Measurements from ENCODE around the gene GRM7.

Gene GRM7

DNA sequence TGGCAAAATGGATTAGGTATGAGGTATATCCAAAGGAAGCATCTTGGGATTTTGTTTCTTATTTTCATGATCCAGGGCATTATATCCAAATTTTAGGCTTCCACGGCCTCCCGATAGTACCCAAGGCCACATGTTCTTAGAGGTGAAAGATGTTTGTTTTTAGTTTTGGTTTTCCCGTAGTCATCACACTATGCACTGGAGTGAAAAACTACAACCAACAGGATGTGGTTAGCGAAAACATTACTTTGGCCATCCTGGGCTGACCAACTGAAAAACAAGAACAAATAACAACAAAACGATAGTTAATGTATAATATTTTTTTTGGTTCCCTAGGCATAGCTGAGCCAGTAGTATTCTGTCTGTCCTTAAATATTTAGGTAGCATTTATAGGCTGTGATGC is 749.7 kb downstream of the GRM7 start:
- Histone ChIP-seq H3K4me3 (replicated peaks; ENCODE audit: insufficient read depth, low read length) (no peak overlapping the region), H3K27ac (replicated peaks) (no peak overlapping the region), H3K27me3 (ENCODE audit: insufficient read depth, poor library complexity, severe bottlenecking) (no peaks in the 10 kb centered on the region)
- no peak for TF ChIP-seq SPI1 (IDR thresholded peaks at IDR 0.05; ENCODE audit: borderline replicate concordance, low read depth)
- TF ChIP-seq, protein P1, sequence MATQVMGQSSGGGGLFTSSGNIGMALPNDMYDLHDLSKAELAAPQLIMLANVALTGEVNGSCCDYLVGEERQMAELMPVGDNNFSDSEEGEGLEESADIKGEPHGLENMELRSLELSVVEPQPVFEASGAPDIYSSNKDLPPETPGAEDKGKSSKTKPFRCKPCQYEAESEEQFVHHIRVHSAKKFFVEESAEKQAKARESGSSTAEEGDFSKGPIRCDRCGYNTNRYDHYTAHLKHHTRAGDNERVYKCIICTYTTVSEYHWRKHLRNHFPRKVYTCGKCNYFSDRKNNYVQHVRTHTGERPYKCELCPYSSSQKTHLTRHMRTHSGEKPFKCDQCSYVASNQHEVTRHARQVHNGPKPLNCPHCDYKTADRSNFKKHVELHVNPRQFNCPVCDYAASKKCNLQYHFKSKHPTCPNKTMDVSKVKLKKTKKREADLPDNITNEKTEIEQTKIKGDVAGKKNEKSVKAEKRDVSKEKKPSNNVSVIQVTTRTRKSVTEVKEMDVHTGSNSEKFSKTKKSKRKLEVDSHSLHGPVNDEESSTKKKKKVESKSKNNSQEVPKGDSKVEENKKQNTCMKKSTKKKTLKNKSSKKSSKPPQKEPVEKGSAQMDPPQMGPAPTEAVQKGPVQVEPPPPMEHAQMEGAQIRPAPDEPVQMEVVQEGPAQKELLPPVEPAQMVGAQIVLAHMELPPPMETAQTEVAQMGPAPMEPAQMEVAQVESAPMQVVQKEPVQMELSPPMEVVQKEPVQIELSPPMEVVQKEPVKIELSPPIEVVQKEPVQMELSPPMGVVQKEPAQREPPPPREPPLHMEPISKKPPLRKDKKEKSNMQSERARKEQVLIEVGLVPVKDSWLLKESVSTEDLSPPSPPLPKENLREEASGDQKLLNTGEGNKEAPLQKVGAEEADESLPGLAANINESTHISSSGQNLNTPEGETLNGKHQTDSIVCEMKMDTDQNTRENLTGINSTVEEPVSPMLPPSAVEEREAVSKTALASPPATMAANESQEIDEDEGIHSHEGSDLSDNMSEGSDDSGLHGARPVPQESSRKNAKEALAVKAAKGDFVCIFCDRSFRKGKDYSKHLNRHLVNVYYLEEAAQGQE (IDR thresholded peaks at IDR 0.05; ENCODE audit: insufficient replicate concordance, low read depth) = no peak
- TF ChIP-seq POLR2AphosphoS5 (IDR thresholded peaks at IDR 0.05; ENCODE audit: low read depth) = no peak
- no peak for TF ChIP-seq GABPA (IDR thresholded peaks at IDR 0.05; ENCODE audit: low read depth)
- no peak for TF ChIP-seq CTCF (IDR thresholded peaks at IDR 0.05; ENCODE audit: insufficient read depth, low read length)
- no peak for DNase-seq (ENCODE audit: low read depth in 1 of 2, low spot score in 1 of 2)

GRCh38 chr3:7615043-7615442 is 754.1 kb downstream of the GRM7 start:
- no peak overlapping the region for H3K27ac ChIP-seq (replicated peaks)
- TF ChIP-seq POLR2AphosphoS5 (IDR thresholded peaks at IDR 0.05; ENCODE audit: low read depth) (no peak), CTCF (IDR thresholded peaks at IDR 0.05; ENCODE audit: insufficient read depth, low read length) (no peak), GABPA (IDR thresholded peaks at IDR 0.05; ENCODE audit: low read depth) (no peak)
- TF ChIP-seq, protein P1 (IDR thresholded peaks at IDR 0.05; ENCODE audit: insufficient replicate concordance, low read depth) = no peak
- no peak for DNase-seq (ENCODE audit: low read depth in 1 of 2, low spot score in 1 of 2)
- no peaks in the 10 kb centered on the region for H3K27me3 ChIP-seq (ENCODE audit: insufficient read depth, poor library complexity, severe bottlenecking)
- no peak overlapping the region for H3K4me3 ChIP-seq (replicated peaks; ENCODE audit: insufficient read depth, low read length)

DNA sequence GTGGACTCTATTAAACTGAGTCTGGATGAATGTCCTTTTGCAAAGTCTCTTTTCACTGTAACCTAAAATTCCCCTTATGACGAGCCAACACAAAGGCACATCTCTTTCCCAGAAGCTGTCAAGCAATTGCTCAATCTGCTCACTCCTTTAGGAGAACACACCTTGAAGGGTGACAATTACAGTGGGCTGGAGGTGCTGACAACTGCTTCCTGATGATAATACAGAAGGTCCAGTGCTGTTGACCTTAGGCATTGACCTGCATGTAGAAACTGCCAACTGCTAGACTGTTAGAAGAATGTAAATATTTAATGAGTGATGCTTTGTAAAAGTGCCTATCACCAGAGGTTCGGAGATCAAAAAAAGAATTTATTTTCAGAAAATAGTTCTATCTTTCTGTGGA is 757.7 kb downstream of the GRM7 start:
- Histone ChIP-seq H3K27me3 (ENCODE audit: insufficient read depth, poor library complexity, severe bottlenecking) (no peaks in the 10 kb centered on the region), H3K27ac (replicated peaks) (no peak overlapping the region), H3K4me3 (replicated peaks; ENCODE audit: insufficient read depth, low read length) (no peak overlapping the region)
- no peak for DNase-seq (ENCODE audit: low read depth in 1 of 2, low spot score in 1 of 2)
- TF ChIP-seq SPI1 (IDR thresholded peaks at IDR 0.05; ENCODE audit: borderline replicate concordance, low read depth) (no peak), CTCF (IDR thresholded peaks at IDR 0.05; ENCODE audit: insufficient read depth, low read length) (no peak), POLR2AphosphoS5 (IDR thresholded peaks at IDR 0.05; ENCODE audit: low read depth) (no peak), GABPA (IDR thresholded peaks at IDR 0.05; ENCODE audit: low read depth) (no peak)
- TF ChIP-seq, protein P1 (IDR thresholded peaks at IDR 0.05; ENCODE audit: insufficient replicate concordance, low read depth) = no peak

Measured in HL-60 (cell line).